Measurements from ENCODE around the gene SEL1L3.
"Not testable (repeated sequence)": the region's sequence is repeated elsewhere in the genome, so short reads cannot be mapped to it uniquely, and the experiment has no call there.

The SEL1L3 gene

GRCh38 chr4:25879091-25879584, 16.4 kb upstream of the SEL1L3 start:
- no peak for DNase-seq

GRCh38 chr4:25878676-25879075, 15.9 kb upstream of the SEL1L3 start:
- no peak for DNase-seq

DNA sequence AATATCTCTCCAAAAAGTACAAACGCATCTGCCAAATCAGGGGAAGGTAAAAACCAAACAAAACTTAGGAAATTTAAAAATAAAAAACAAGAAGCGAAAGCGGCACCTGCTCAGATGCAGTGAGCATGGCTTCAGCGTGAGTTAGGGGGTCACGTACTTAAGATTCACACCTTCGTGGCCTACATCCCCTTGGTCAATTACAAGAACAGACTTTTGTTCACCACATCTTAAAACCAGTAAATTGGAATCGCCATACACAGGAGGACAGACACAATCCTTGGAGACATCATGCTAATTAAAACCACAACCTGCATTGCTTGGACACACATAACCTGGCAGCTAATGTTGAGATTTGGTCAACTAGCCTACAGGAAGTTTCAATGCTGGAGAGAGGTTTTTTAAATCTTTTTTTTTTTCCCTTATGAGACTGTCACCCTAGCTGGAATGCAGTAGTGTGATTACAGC, 12.5 kb upstream of the SEL1L3 start:
- no peak for DNase-seq

DNA sequence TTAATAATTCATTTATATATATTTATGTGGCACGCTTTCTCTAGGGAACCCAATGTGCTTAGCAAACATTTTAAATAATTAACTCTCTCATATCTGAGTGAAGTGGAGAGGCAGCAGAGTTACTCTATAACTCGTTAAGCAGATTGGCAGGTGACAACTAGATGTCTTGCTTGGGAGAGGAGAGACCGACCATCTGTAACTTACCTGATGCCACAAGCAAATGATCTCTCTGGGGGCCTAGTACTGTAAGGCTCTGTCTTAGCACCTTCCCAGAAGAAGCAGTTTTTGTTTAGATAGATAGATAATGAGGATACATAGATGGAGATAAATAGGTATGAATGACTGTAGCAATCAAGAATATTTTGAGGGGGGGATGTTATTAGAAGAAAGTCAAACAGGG, 11.9 kb upstream of the SEL1L3 start:
- DNase-seq, result no peak

GRCh38 chr4:25873632-25874129, 10.9 kb upstream of the SEL1L3 start:
- no peak for DNase-seq

DNA sequence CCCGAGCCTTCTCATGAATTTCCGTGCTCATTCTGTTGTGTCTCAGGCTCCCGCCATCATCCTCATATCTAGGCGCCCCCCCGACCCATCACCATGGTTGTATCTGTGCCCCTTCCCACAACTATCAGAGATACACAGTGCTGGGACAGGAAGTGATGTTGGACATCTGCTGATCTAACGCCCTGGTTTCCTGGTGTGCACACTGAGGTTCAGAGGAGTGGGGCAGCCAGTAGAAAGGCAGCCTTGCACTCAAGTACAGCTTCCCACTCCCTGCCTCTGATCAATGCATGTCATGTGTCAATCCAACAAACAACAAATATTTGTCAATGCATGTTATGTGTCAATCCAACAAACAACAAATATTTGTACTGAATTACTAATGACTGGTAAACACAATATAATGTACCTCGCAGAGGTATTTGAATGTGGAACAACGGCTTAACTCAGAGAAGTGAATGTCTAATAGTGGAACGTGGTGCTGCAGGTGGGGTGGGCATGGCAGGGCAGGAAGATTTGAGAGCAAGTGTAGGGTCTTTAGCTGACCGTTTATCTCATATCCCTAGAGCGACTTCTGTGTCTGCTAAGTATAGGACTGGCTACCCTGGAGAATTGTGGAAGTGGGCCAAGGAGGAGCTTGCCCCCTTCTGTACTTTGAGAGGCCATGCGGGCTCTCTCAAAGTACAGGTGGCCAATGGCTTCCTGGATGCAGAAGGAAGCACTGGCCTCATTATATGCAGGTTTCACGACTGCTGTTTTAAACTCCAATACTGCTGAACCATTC, 10.3 kb upstream of the SEL1L3 start:
- no peak for DNase-seq

DNA sequence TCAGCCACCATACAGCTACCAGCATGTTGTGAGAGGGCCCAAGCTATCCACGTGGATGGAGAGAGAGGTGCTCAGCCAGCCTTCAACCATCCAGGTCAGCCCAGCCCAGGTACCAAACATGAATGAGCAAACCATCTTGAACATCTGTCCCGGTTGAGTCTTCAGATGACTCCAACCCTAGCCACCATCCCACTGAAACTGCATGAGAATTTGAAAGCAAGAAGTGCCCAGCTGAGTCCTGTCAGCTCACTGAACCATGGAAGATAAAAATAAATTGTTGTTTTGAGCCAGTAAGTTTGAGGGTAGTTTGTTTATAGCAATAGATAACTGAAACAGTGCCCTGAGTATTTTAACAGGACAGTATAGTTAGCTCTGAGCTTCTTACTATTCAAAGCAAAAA, 7.3 kb upstream of the SEL1L3 start:
- DNase-seq, result no peak

GRCh38 chr4:25867781-25868294, 5.0 kb upstream of the SEL1L3 start:
- DNase-seq, result no peak

- DNase-seq, result not testable (repeated sequence)
Observed at GRCh38 chr4:25866401-25866800, 3.6 kb upstream of the SEL1L3 start.

- no peak for DNase-seq
Observed at GRCh38 chr4:25865586-25865985, 2.8 kb upstream of the SEL1L3 start.

DNA sequence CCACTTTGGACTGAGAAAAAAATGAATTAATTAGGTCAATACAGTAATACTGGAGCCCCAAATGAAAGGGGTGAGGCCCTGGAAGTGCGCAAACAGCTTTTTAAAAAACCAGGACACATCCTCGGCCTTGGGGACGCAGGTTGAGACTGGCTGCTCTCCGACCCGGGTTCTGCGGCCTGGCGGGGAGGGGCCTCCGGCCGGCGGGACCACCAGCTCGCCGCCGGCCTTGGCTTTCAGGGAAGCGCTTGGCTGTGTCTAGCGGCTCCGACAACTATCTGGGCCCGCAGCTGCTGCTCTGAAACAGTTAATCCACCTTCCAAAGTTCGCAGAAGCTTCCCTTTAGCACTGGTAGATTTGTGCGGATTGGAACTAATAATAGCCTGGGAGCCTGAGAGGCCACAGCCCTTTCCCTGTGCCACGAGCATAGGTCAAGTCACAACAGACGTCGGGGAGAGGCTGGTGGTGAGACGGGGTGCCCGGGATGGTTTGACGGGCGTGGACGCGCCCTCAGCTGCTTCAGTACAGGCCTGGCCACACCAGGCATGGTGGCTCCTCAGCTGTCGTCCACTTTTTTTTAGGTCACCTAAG, 1.1 kb upstream of the SEL1L3 start:
- no peak for DNase-seq

DNA sequence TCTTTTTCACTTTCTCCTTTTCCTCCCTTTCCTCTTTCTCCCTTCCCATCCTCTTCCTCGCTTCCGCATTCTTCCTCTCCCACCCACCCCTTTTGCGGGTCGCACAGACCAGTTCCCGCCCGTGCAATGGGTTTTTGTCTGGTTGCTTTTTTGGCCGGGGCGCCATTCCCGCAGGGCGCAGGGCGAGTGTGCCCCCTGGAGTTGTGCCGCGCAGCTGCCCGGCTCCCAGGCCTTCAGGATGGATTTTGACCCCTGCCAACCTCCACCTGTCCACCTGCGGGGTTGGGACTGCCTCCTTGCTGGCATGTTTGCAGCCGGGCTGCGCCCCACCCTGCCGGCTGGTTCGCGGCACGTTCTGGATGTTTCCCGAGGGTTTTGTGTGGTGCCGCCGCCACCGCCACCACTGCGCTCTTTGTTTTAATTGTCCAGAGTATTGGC, 578 bp upstream of the SEL1L3 start:
- DNase-seq, result peak; percentile 58

DNA sequence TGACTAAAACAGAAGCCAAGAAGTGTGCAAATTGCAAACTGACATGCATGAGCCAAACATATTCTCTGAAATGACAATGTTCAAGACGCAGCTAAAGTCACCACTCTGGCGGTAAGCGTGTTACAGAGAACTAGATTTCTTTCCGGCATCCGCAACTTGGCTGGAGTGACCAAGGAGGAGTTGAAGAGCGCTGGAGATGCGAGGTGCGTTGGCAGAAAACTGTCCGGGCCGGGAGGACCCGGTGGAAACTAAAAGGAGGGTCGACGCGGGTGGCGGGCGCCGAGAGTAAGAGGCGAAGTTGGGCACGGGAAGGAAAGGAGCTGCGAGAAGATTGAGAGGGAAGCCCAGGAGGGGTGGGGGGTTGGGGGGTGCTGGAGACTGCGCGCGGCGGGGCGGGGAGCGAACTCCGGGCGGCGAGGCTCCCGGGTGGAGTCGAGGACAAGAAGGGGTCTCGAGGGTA, 807 bp downstream of the SEL1L3 start:
- peak; percentile 25 for DNase-seq

DNA sequence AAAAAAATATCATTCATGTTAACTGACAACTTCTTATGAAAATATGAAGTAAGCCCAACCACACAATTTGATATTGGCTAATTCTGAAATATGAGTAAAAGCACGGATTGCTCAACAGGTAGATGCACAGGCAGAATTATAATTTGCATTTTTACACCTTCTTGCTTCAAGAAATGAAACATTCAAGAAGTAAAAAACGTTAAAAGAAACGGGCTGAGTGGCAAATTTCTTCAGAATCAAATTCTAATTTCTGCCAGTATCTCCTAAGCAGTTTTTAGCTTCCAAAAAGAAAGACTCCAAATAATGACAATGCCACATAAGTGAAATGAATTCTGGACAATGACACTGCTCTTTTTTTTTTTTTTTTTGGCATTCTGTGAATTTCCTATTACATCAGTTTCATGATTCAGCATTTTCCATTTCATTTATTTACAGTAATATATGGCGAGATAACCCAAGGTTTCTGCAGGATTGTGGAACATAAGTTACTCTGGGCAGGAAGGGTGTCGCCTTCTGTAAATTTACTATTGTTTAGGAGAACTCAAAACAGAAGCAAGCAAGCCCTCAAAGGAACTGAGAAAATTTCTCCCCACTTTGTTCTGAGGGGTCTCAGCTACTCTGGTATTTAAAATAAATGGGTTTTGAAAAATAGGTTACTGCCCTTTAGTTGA, 1.4 kb downstream of the SEL1L3 start:
- DNase-seq, result no peak

- DNase-seq, result no peak
Observed at GRCh38 chr4:25860586-25861279, 2.1 kb downstream of the SEL1L3 start.

- no peak for DNase-seq
Observed at GRCh38 chr4:25859429-25860148, 3.2 kb downstream of the SEL1L3 start.

- DNase-seq, result no peak
Observed at GRCh38 chr4:25857851-25858400, 4.9 kb downstream of the SEL1L3 start.

- DNase-seq, result no peak
Observed at GRCh38 chr4:25857403-25857802, 5.4 kb downstream of the SEL1L3 start.

- no peak for DNase-seq
Observed at GRCh38 chr4:25856756-25857155, 6.0 kb downstream of the SEL1L3 start.

- DNase-seq, result no peak
Observed at GRCh38 chr4:25852103-25852502, 10.7 kb downstream of the SEL1L3 start.

- no peak for DNase-seq
Observed at GRCh38 chr4:25847329-25847728, 15.5 kb downstream of the SEL1L3 start.
